HepG2 (cell line): ENCODE results near the gene PLPP7. TPM values are rescaled to one million over a fixed set of nuclear protein-coding genes. Genes with fewer than 3 reads are reported as not detected.

Source experiments
- ARID4A ChIP-seq: sonication (generic); formaldehyde crosslinking; IDR thresholded peaks from 2 replicates; pipeline ENCODE4 v1.5.0; 2020; ENCODE audit warnings: mild to moderate bottlenecking, missing genetic modification reagents, borderline replicate concordance
- BCL6 ChIP-seq: IDR thresholded peaks from 2 replicates; pipeline ENCODE4 v1.6.1; 2016; ENCODE audit warnings: missing genetic modification reagents, missing compliant biosample characterization
- DRAP1 ChIP-seq: IDR thresholded peaks from 2 replicates; pipeline ENCODE4 v1.6.1; 2016; ENCODE audit warnings: missing genetic modification reagents, missing compliant biosample characterization
- KIAA2018 ChIP-seq: sonication (generic); formaldehyde crosslinking; IDR thresholded peaks from 2 replicates; pipeline ENCODE4 v1.5.0; 2020; ENCODE audit warnings: mild to moderate bottlenecking, missing genetic modification reagents, borderline replicate concordance
- SMYD3 ChIP-seq: sonication (generic); formaldehyde crosslinking; IDR thresholded peaks from 2 replicates; pipeline ENCODE4 v1.8.1; 2023; ENCODE audit warnings: mild to moderate bottlenecking, missing genetic modification reagents
- TCF7 ChIP-seq: sonication (generic); IDR thresholded peaks from 2 replicates; pipeline ENCODE4 v1.6.1; 2016; ENCODE audit warnings: antibody characterized with exemption, low read depth
- TFAP4 ChIP-seq: sonication (generic); IDR thresholded peaks from 2 replicates; pipeline ENCODE4 v1.6.1; 2016; ENCODE audit warnings: low read depth, borderline replicate concordance
- TFDP2 ChIP-seq: sonication (generic); formaldehyde crosslinking; IDR thresholded peaks from 2 replicates; pipeline ENCODE4 v1.4.0; 2020; ENCODE audit warnings: missing genetic modification reagents
- ZNF124 ChIP-seq: sonication (generic); formaldehyde crosslinking; IDR thresholded peaks from 2 replicates; pipeline ENCODE4 v1.4.0; 2020; ENCODE audit warnings: missing genetic modification reagents
- ZNF557 ChIP-seq: sonication (generic); formaldehyde crosslinking; IDR thresholded peaks from 2 replicates; pipeline ENCODE4 v1.4.0; 2020; ENCODE audit warnings: missing genetic modification reagents
- ZNF597 ChIP-seq: sonication (generic); formaldehyde crosslinking; IDR thresholded peaks from 2 replicates; pipeline ENCODE4 v1.5.0; 2020; ENCODE audit warnings: missing genetic modification reagents
- ZSCAN29 ChIP-seq: sonication (generic); formaldehyde crosslinking; conservative IDR thresholded peaks from 2 replicates; pipeline ENCODE4 v1.4.0; 2020; ENCODE audit warnings: mild to moderate bottlenecking, missing genetic modification reagents
- polyA plus RNA-seq, 8 experiments: library from polyadenylated mRNA; depleted of rRNA in 3 of 8; stranded (reverse) in 7 of 8; unstranded in 1 of 8; fragments of >200 nt; fragmentation: Illumina TruSeq in 4 of 8; extraction: Trizol in 4 of 8; gene quantifications; 2 replicates each; pipeline versions ENCODE4 v1.2.1 to v1.2.3, GENCODE V29; 2011 to 2016; ENCODE audit warnings: low read depth in 4 of 8, missing spikeins in 1 of 8, mixed read lengths in 1 of 8; ENCODE audit not compliant: insufficient read depth in 1 of 8
- total RNA-seq, 5 experiments: library from RNA; depleted of rRNA; stranded (reverse); fragments of >200 nt; fragmentation: Illumina TruSeq; extraction: Trizol; gene quantifications; 2 replicates each; pipeline ENCODE4 v1.2.3, GENCODE V29; 2016; ENCODE audit warnings: low read depth in 1 of 5

The PLPP7 gene
- total and polyA plus RNA-seq, 2 of the 13 experiments (the other 11 are each of a cell fraction or from before 2014, with no cell fraction given), result 0.33 to 1.2 TPM

GRCh38 chr9:131308452-131308851, 18.9 kb downstream of the PLPP7 start (continued):
- no peak for TF ChIP-seq ZNF597 (CRISPR knock-in tag)
- no peak for TF ChIP-seq ARID4A
- no peak for TF ChIP-seq TFAP4
- no peak for TF ChIP-seq ZSCAN29 (CRISPR knock-in tag)
- no peak for TF ChIP-seq ZNF124 (CRISPR knock-in tag)
- TF ChIP-seq ZNF557 (CRISPR knock-in tag), result no peak
- no peak for TF ChIP-seq SMYD3
- TF ChIP-seq KIAA2018 (CRISPR knock-in tag), result no peak
- TF ChIP-seq TCF7, result no peak
- no peak for TF ChIP-seq DRAP1
- TF ChIP-seq BCL6 (CRISPR knock-in tag), result no peak
- no peak for TF ChIP-seq TFDP2 (CRISPR knock-in tag)
